BLaER1 (cell line): Measurements from ENCODE around the gene MCM5.
A peak's percentile ranks its signal among the peaks of the same experiment; 100 is the strongest.
"Not testable (repeated sequence)": the region's sequence is repeated elsewhere in the genome, so short reads cannot be mapped to it uniquely, and the experiment has no call there.

ENCODE experiments used
- H3K27ac ChIP-seq: shearing (Covaris generic); formaldehyde crosslinking; 2 replicates; pipeline ENCODE4 v1.8.1; 2022
- H3K27me3 ChIP-seq: shearing (Covaris generic); formaldehyde crosslinking; 2 replicates; pipeline ENCODE4 v1.8.1; 2022
- H3K36me3 ChIP-seq: shearing (Covaris generic); formaldehyde crosslinking; 2 replicates; pipeline ENCODE4 v1.8.1; 2022
- H3K4me1 ChIP-seq: shearing (Covaris generic); formaldehyde crosslinking; 2 replicates; pipeline ENCODE4 v1.8.1; 2022
- H3K4me2 ChIP-seq: shearing (Covaris generic); formaldehyde crosslinking; 2 replicates; pipeline ENCODE4 v1.8.1; 2022
- H3K4me3 ChIP-seq: shearing (Covaris generic); formaldehyde crosslinking; 2 replicates; pipeline ENCODE4 v1.8.1; 2022
- H3K9ac ChIP-seq: shearing (Covaris generic); formaldehyde crosslinking; 2 replicates; pipeline ENCODE4 v1.8.1; 2022
- H3K9me3 ChIP-seq: shearing (Covaris generic); formaldehyde crosslinking; 2 replicates; pipeline ENCODE4 v1.8.1; 2022
- H4K20me1 ChIP-seq: shearing (Covaris generic); formaldehyde crosslinking; 2 replicates; pipeline ENCODE4 v1.8.1; 2022
- Cebpa-rat ChIP-seq: shearing (Covaris generic); IDR thresholded peaks from 2 replicates; pipeline ENCODE4 v1.8.1; 2022

Gene MCM5

DNA sequence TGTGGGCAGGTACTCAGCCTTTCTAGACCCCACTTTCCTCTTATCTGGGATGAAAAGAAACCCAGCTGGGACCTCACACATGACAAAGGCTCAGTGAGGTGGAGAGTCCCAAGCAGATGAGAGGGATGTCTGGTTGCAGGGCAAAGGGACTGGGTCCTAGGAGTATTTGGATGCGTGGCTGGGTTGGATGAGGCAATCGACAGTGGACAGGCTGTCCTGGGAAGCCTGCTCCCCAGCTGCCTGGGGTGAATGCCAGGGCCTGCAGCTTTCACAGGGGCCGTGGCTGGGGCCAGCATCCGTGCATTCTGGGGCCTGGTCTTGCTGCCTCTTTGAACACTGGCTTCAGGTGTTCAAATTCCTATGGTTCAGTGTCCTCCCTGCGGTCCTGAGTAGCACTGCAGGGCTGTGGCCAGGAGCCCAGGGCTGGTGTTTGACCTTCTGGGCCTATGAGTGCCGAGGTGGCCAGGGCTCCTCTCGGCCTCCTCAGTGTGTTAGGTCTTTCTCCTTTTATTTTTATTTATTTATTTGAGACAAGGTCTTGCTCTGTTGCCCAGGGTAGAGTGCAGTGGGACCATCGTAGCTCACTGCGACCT lies 65.3 kb downstream of the MCM5 start:
- Histone ChIP-seq H3K4me2 (no peak overlapping the region; the same call in 1 of the 2 replicates), H4K20me1 (0 out of 2 replicates have a peak, but pooled peaks cover 4% of the 10 kb centered on the region), H3K27ac (no peak overlapping the region), H3K4me3 (no peak overlapping the region), H3K4me1 (peaks cover 23% of the 10 kb centered on the region), H3K9ac (no peak overlapping the region), H3K27me3 (no peaks in the 10 kb centered on the region), H3K36me3 (peaks cover 1% of the 10 kb centered on the region; the same call in 1 of the 2 replicates), H3K9me3 (0 out of 2 replicates have a peak, but pooled peaks cover 3% of the 10 kb centered on the region)
- no peak for TF ChIP-seq Cebpa-rat

- H4K20me1 ChIP-seq, result 0 out of 2 replicates have a peak, but pooled peaks cover 4% of the 10 kb centered on the region
- no peaks in the 10 kb centered on the region for H3K27me3 ChIP-seq
- peaks cover 15% of the 10 kb centered on the region for H3K4me1 ChIP-seq
- H3K36me3 ChIP-seq, result peaks cover 25% of the 10 kb centered on the region; the same call in 1 of the 2 replicates
- 0 out of 2 replicates have a peak overlapping the region, but pooled peaks have one; percentile 7 for H3K4me2 ChIP-seq
- peaks cover 18% of the 10 kb centered on the region for H3K9me3 ChIP-seq
- H3K4me3 ChIP-seq, result no peak overlapping the region
- TF ChIP-seq Cebpa-rat, result no peak
- H3K27ac ChIP-seq, result no peak overlapping the region
- 0 out of 2 replicates have a peak overlapping the region, but pooled peaks have one; percentile 15 for H3K9ac ChIP-seq
Observed at GRCh38 chr22:35467681-35468434, 67.9 kb downstream of the MCM5 start.

DNA sequence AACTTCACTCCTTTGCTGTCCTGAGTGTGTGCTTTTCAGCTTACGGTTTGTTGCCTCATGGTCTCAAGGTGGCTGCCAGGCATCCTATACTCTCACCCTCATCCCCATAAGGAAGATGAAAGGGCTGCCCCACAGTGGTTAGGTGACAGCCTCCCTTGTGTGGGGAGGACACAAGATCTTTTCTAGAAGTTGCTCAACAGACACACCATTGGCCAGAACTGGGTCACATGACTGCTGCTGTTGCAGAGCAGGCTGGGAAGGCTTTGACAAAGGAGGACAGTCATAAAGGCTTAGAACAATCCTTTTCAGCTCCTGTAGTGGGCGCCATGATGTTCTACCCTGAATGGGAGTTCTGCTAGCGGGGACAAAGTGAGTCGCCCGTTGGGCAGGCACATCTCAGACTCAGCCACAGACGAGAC lies 71.0 kb downstream of the MCM5 start:
- Histone ChIP-seq H3K4me3 (no peak overlapping the region), H3K27ac (no peak overlapping the region), H3K27me3 (no peaks in the 10 kb centered on the region), H3K4me1 (peaks cover 16% of the 10 kb centered on the region), H3K9ac (no peak overlapping the region), H4K20me1 (0 out of 2 replicates have a peak, but pooled peaks cover 9% of the 10 kb centered on the region), H3K4me2 (no peak overlapping the region), H3K9me3 (peaks cover 15% of the 10 kb centered on the region), H3K36me3 (peaks cover 25% of the 10 kb centered on the region; the same call in 1 of the 2 replicates)
- no peak for TF ChIP-seq Cebpa-rat

DNA sequence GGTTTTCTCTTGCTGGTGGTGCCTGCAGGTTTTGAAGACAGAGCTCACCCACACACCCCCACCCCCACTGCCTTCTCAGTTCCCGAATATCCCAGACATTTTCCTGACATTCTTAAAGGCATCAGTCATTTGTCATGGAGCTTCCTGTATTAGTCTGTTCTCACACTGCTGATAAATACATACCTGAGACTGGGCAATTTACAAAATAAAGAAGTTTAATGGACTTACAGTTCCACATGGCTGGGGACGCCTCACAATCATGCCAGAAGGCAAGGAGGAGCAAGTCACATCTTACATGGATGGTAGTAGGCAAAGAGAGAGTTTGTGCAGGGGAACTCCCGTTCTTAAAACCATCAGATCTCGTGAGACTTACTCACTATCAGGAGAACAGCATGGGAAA lies 71.6 kb downstream of the MCM5 start:
- not testable (repeated sequence) for H4K20me1 ChIP-seq
- peaks cover 23% of the 10 kb centered on the region for H3K4me1 ChIP-seq

GRCh38 chr22:35472488-35472887 lies 72.5 kb downstream of the MCM5 start:
- Histone ChIP-seq H3K4me2 (no peak overlapping the region), H3K27ac (no peak overlapping the region), H3K9me3 (peaks cover 15% of the 10 kb centered on the region), H3K9ac (no peak overlapping the region), H3K4me1 (peaks cover 32% of the 10 kb centered on the region), H3K36me3 (peaks cover 25% of the 10 kb centered on the region; the same call in 1 of the 2 replicates), H4K20me1 (0 out of 2 replicates have a peak, but pooled peaks cover 9% of the 10 kb centered on the region), H3K4me3 (no peak overlapping the region), H3K27me3 (no peaks in the 10 kb centered on the region)
- no peak for TF ChIP-seq Cebpa-rat

More for the DNA sequence above, 71.6 kb downstream of the MCM5 start:
- not testable (repeated sequence) for H3K9ac ChIP-seq, H3K4me2 ChIP-seq, H3K27me3 ChIP-seq, H3K4me3 ChIP-seq, H3K27ac ChIP-seq
- peaks cover 25% of the 10 kb centered on the region; the same call in 1 of the 2 replicates for H3K36me3 ChIP-seq
- peaks cover 15% of the 10 kb centered on the region for H3K9me3 ChIP-seq

- H3K9ac ChIP-seq, result no peak overlapping the region
- H3K4me3 ChIP-seq, result no peak overlapping the region
- peaks cover 15% of the 10 kb centered on the region for H4K20me1 ChIP-seq
- H3K9me3 ChIP-seq, result peaks cover 15% of the 10 kb centered on the region
- H3K4me2 ChIP-seq, result no peak overlapping the region
- peaks cover 25% of the 10 kb centered on the region; the same call in 1 of the 2 replicates for H3K36me3 ChIP-seq
- no peak for TF ChIP-seq Cebpa-rat
- H3K4me1 ChIP-seq, result peaks cover 42% of the 10 kb centered on the region
- peaks cover 6% of the 10 kb centered on the region; the same call in 1 of the 2 replicates for H3K27me3 ChIP-seq
- no peak overlapping the region for H3K27ac ChIP-seq
Observed at GRCh38 chr22:35473971-35474370, 74.0 kb downstream of the MCM5 start.
